Hindlimb muscle (tissue), 1 donor: ENCODE results near the gene FIBCD1. TPM values are rescaled to one million over a fixed set of nuclear protein-coding genes. Genes with fewer than 3 reads are reported as not detected.

Experiments used
- DNase-seq: peaks from one replicate; pipeline ENCODE4 v3.0.0-alpha.2; 2013
- polyA plus RNA-seq: library from polyadenylated mRNA; unstranded; fragments of 120-200 nt; gene quantifications from one replicate; pipeline ENCODE4 v1.2.1, GENCODE V29; 2013; ENCODE audit not compliant: insufficient read length

FIBCD1 gene
- polyA plus RNA-seq, 1 donor, result not detected

DNA sequence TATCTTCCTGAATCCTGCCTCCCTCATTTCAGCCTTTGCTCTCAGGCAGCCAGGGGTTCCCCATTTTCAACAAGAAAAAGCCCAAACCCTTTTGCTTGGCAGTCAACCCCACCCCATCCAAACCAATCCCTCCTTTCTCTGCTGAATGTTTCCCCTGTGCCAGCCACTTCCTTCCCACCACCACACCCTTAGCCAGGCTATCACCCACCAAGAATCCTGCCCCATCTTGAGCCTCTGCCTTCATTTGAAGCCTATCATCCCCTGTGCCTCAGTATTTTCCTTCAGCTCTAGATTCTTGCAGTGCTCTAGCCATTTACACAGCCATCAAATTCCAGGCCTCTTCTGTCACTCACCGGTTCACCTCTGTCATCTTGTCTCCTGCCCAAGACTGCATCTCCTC lies 15.3 kb upstream of the FIBCD1 start:
- no peak for DNase-seq

DNA sequence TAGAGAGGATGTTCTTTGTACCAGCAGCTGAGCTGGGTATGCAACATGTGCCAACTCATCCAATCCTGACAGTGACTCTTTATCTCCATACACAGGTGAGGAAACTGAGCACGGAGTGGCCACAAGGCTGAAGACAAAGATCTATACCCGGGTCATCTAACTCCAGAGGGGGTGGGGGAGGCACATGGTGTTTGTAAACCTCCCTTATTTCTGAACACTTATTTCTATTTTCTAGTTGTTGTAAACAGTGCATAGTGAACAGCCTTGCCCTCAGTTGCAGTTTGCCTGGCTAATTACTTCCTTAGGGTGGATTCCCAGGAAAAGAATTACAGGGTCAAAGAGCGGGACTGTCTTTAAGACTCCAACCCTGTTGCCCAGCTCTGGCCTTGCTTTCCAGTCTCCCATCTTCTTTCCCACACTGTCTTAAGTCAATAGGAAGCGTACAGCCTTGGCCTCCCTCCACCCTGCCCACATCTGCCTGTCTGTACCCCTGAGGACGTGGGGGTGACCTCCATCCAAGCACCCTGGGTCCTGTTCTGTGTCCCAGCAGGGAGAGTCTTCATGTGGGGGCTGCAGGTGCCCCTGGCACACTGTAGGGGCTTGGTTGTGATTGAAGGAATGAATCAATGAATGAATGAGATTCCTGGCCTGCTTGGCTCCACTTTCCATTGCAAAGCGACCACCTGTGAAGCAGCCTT lies 13.2 kb upstream of the FIBCD1 start:
- no peak for DNase-seq

DNA sequence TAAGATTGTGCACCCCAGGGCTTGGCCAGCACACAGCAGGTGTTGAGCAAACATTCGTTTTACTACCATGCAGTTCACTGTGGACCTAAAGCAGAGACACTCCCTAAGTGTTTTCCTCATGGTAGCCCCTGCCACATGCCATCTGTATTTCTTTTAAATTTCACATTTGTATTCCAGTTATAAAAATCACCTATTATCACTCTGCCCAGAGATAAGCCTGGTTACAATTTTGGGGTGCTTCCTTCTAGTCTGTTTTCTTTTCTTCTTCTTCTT lies 10.9 kb upstream of the FIBCD1 start:
- no peak for DNase-seq

DNA sequence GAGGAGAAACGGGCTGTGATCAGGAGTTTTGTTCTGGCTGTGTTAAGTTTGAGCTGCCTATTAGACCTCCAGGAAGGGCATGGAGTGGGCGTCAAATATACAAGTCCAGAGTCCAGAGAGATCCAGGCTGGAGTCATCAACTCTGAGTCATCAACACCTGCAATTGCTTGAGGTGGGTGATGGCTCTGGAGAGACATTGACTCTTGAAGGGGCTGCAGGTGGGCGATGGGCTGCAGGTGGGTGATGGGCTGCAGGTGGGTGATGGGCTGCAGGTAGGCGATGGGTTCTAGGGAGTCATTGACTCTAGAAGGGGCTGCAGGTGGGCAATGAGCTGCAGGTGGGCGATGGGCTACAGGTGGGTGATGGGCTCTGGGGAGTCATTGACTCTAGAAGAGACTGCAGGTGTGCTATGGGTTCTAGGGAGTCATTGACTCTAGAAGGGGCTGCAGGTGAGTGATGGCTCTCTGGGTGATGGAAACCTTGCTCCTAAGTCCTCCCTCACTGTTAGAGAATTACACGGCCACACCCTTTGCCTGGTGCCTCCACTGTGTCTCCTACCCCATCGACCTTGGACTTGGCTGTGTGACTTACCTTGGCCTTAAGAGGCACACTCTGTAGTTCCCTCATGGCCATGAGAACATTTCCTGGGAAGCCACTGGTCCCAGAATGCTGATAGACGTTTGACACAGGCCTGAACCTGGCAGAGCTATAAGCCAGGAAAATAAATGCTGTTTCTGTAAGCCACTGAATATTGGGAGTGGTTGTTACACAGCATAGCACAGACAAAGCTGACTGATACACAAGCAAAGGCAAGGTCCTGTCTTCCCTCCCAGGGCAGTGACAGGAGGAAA lies 10.4 kb upstream of the FIBCD1 start:
- no peak for DNase-seq

DNA sequence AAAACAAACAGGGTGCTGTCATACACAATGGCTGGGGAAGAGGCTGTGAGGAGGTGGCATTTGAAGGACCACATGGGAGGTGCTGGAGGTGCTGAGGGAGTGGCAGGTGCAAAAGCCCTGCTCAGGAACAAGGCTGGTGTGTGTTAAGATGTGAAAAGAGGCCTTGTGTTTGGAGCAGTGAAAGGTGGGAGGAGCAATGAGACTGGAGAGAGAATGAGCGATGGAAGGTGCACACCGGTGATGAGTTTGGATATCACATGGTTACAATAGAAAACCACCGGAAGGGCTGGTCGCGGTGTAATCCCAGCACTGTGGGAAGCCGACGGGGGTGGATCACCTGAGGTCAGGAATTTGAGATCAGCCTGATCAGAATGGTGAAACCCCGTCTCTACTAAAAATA lies 9.2 kb upstream of the FIBCD1 start:
- no peak for DNase-seq

DNA sequence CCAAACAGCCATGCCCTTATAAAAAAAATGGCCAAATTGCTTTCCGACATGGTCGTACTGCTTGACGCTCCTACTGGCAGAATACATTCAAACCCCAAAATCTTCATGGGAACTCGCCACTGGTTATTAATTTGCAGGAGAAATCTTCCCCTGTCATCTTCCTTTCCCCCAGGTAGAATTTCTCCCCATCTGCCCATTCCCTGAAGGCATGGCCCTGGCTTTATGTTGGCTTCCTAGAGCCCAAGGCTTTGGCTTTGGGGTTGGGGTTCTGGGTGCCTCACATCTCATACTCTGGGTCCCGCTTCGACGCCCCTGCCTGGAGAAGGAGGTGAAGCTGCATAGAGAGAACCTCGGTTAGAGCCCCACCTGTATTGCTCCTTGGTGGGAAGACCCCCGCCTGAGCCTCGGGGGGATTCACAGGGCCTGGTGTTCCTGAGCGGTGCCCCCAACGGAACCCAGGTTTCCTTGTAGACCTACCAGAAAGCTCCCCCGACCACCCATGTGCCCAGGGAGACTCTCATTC lies 8.6 kb upstream of the FIBCD1 start:
- no peak for DNase-seq

DNA sequence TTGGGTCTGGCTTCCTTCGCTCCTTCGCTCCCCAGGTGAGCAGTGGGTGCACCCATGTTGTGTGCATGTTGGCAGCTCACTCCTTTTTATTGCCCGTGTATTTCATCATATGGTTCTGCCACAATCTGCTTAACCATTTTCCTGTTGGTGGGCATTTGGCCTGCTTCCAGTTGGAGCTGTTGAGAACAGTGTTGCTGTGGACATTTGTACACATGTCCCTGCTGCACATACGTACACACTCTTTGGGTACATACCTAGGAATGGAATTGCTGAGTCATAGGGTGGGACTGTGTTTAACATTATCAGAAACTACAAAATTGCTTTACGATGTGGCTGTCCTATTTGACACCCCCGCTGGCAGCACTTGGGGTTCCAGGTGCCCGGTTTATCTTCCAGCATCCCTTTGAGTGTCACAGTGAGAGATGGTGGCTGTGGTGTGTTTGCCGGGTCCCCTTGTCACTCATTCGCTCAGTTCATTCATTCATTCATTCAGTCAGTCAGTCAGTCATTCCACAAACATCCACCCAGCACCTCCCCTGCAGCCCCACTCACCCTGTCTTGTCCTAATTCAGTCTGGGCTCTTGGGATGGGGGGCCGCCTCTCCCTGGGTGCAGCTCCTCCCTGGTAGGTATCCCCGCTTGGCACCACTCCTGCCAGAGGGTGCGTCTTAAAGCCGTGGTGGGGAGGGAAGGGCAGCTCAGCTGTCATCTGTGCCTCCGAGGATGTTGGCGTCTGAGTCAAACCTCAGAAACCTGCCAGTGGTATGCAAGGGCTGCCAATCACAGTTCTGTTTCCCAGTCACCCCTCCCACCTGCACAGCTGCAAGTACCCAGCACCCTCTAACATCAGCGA lies 7.9 kb upstream of the FIBCD1 start:
- no peak for DNase-seq

DNA sequence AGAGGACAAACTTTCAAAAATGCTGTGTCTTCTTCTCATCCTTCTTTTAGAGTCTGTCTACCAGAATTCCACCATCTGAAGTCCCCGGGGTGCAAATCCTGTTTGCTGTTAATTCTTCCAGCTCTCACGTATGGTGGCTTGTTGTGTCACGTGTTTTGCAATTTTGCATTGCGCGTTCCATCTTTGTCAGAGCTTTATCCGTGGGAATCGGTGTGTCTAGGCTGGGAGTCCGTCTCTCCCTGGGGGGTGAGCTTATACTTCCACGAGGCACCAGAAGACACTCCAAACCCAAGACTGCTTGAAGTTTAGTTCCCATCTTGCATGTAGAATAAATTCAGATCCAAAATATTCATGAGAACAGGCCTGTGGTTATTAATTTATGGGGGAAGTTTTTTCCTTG lies 6.1 kb upstream of the FIBCD1 start:
- DNase-seq, result no peak

DNA sequence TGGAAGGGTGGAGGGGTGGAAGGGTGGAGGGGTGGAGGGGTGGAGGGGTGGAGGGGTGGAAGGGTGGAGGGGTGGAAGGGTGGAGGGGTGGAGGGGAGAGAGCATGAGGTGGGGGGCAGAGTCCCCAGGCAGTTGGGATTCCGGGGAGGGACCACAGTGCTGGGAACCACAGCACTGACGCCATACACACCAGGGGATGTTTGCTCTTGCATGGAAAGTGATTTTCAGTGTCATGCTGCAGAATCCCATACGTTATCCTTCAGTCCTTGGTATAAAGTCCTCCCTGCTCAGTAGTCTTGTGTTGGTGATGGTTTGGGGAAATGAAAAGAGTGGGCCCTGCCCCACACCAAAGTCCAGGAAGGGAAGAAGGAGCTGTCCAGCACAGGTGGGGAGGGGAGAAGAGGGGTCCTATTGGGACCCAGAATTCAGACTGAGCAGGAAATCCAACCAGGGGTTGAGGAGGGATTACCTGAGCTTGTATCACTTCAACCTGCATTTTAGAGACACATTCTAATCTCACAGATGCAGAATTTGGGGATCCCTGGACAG lies 5.5 kb upstream of the FIBCD1 start:
- no peak for DNase-seq

DNA sequence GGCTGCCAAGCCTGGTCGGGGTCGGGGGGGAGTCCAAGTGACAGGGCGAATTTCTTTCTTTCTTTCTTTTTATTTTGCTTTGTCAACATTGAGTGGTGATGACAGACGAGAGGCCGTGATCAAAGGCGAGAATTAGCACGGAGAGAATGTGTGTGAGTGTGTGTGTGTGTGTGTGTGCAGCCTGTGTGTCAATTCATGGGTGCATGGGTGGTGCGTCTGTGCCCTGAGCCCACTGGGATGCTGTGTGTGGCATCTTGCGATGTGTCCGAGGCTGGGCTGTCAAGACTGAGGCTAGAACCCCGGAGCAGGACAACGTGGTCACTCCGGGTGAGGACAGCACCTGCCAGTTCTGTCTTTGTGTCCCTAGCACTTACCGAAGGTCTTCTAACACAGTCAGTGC lies 4.7 kb upstream of the FIBCD1 start:
- no peak for DNase-seq

DNA sequence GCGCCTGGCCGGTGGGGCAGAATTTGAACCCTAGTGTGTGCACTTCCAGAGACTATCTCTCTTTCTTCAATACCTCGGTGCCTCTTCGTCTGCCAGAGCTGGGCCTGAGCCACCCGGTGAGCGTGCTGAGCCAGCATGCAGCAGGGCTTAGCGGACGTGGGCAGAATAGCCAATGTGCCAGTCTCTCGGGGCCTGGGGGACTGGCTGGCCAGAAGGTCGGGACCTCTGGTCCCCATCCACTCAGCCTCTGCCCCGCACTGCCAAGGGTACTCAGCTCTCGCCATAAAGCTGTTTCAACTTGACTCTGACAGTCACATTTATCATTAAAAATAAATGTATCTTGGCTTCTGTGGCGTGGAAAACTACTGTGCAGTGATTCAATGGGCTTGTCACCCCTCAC lies 4.2 kb upstream of the FIBCD1 start:
- no peak for DNase-seq

DNA sequence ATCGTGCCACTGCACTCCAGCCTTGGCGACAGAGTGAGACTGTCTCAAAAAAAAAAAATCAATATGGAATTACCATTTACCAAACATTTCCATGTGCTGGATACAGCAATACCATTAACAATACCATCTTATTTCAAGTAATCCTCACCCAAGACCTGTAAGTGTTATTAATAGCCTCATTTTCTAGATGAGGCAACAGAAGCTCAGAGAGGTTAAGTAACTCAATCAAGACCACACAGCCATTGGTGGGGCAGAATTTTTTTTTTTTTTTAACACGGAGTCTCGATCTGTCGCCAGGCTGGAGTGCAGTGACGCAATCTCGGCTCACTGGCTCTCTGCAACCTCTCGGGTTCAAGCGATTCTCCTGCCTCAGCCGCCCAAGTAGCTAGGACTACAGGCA lies 3.6 kb upstream of the FIBCD1 start:
- DNase-seq, result no peak

DNA sequence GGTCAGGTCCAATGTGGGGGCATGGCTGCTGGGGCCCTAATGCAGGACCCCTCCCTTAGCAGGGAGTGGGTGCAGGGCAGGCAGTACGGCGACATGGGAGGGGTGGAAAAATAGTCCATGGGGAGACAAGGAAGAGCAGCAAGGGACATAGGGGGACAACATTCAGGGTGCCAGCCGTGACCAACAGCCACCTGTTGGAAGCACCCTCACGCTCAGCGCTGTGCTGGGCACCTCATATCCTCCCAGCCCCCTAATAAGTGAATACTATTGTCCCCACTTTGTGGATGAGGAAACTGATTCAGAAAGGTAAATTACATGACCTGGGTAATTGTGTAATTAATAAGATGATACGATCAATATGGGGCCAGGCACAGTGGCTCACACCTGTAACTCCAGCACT lies 3.0 kb upstream of the FIBCD1 start:
- no peak for DNase-seq

DNA sequence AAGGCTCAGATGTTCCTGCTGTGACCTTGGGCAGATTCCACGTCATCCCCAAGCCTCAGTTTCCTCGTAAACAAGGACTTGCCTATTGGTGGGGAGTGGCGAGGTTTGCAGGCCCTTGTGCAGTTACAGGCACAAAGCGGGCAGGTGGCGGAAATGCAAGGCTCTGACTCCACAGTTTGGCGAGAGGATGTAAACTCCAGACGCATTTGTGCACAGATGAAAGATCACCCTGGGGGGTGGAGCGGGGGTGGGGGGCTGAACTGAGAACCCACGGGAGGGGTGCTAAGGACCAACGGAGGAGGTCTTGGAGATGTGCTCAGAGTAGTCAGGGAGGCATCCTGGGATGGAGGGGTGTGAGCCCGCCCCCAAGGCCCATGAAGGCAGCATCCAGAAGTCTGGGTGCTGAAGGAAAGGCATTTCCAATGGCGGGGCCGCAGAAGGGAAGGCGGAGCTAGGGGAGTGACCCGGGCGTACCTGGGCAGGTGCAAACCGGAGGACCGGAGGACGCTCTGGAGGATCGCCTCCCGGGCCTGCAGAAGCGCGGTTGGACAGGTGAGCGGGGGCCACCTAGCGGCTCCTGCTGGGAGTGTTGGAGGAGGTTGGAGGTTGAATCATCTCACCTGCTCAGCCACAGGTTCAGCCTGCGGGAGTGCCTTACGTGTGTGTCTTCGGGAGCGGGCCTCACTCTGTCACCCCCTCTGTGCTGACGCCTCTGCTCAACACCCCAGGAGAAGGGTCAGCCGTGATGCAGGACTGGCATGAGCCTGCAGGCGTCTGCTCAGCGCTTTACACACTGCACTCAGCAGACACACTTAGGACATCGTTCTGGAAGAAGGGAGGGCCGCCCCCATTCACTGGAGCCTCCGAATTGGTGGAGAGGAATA lies 1.9 kb upstream of the FIBCD1 start:
- DNase-seq, result no peak

DNA sequence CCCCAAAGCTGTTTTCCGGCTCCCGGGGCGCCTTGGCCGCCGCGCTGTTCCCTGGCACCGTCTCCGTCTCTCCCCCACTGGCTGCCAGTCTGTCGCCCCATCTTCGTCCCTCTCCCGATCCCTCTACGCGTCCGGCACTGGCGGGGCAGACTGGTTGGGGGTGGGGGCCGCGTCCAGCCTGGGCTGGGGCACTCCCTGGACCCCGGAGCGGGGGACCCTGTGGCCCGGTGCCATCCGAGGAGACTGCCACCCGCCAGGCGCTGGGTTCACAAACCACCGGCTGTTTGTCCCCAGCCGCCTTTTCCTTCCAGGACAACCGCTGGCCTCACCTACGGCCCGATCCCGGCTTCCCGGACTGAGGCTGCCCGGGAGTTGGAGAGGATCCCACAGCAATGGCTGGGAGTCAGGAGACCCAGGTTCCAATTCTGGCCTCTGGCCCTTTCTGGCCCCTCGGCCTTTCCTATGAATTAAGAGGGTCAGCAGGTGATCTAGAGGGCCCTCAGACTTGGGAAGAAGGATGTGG lies 1.0 kb upstream of the FIBCD1 start:
- DNase-seq, result no peak

DNA sequence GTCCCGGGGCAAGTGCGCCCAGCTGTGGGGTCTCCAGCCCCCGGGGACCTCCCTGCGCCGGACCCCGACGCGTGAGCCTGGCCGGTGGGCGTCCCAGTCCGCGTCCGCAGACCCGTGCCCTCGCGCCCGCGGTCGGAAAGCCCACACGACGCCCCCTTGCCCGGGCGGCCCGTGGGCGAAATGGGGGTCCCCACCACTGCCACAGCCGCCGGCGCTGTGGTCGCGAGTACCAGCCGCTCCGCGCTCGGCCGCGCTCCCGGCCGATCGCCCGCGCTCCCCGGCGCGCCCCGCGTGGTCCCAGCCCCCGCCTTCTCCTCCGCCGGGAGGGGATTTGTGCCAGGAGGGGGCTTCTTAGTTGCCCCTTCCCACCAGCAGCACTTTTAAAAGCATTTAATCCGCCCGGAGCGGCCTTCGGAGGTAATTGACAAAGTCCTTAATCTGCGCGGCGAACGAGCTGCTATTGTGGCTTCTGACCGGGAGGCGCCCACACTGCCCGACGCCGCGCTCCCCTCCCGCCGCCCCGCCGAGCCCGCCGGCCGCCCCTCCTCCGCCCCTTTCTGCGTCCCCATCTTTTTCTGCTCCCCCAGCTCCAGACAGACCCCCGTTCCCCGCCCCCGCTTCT lies 469 bp upstream of the FIBCD1 start:
- DNase-seq, result no peak

DNA sequence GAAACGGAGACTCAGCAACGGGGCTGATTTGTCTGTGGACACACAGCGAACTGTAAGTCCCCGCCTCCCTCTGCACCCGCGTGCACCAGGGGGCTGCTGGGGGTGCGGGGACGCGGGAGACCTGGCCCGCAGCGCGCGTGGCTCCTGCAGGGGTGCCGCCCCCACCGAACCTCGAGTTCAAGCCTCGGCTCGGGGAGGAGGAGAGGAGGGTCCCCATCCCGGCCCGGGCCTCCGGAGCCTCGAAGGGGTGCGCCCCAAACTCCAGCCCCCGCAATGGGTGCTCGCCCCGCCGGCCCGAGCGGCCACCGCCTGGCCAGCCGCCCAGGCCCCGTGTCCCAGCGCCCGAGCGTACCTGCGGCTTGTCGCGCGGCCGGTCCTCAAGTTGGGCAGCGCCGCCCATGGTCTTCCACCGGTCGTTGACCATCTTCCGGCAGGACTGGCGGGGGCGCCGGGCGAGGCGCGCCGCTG lies 829 bp downstream of the FIBCD1 start:
- DNase-seq, result no peak

DNA sequence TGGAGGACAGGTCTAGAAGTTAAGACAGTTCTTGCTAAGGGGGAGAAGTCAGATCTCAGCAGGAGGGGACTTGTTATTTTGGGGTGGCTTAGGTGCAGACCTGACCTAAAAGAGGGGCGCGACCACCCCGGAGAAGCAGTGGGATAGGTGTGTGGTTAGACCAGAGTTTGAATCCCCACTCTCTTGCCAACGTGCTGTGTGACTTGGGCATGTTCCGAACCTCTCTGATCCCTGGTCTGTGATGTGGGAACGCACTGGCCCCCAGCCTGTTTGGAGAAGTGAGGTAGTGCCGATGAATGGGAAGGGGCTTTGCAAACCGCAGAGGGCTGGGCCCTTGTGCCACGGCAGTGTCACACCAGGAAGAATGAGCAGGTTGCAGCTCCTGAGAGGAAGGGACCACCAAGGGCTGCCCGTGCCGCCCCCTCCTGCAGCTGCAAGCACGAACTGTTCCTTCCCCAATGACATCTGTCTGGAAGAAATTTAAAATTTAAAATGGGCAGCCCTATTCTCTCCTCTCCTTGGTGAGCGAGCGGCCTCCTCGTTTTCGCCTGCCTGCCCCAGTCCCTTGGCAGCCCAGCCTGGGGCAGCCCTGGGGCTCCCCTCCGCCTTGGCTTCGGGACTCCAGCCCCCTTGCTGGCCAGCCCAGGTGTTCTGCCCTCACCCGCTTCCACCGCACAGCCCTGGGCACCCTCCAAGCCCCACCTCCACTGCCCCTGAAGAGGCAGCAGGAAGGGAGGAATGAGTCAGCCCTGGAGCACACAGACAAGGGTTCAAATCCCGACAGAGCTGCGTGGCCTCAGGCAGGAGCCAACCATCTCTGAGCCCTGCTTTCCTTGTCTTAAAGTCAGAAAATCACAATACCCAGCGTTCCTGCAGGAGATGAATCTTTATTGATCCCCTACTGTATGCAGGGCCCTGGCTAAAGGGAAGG lies 1.6 kb downstream of the FIBCD1 start:
- DNase-seq, result no peak

DNA sequence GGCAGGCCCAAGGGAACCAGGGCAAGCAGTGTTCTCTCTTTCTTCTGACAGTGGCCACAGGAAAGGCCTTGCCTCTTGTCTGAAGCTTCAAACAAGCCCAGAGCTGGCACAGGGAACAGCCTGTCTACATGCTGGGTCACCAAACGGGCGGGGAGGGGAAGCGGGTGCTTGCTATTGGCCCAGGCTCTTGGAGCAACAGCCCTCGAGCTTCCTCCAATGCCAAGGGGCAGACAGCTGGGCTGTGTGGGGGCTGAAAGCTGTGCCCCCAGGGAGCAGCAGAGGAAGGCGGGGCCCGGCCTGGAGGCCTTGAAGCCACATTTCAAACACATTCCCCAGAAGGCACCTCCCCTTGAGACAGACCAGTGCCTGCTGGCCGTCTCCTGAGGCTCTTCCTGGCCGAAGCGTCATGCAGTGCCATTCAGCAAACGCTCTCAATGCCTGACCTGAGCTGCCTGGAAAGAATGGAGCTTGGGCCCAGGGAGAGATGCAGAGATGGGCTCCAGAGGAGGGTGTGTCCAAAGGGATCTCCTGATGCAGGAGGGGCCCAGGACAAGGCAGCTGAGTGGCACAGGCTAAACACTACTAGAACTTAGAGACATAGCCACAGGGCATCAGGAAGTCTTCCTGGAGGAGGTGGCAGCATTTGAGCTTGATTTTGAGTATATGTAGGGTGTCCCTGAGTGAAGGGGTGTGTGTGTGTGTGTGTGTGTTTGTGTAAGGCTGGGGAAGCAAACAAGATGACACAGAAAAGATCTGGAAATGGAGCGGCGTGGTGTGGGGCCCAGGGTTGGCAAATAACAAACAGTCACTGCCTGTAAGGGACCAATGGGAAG lies 2.5 kb downstream of the FIBCD1 start:
- no peak for DNase-seq
